ENCODE data around the gene ATAD2B.

DNA sequence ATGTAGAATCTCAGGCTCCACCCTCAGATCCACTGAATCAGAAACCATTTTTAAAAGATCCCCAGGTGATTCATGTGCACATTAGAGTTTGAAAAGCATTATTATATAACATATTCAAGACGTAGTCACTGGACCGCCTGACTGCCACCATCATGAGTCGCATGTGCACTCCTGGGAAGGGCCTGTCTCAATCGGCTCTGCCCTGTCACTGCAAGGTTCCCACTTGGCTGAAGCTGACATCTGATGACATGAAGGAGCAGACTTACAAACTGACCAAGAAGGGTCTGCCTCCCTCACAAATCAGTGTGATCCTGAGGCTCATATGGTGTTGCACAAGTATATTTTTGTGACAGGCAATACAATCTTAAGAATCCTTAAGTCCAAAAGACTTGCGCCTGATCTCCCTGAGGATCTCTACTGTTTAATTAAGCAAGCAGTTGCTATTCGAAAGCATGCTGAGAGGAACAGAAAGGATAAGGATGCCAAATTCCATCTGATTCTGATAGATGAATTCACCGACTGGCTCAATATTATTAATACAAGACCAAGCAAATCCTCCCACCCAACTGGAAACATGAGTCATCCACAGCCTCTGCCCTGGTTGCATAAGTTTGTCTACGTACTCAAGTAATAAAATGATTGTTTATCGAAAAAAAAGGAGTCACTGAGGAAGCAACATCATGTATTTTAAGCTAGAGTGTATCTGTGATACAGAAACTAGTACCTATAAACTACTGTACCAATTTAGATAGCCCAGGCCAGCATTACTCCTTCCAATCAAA is 26.2 kb downstream of the ATAD2B start:
- TF ChIP-seq, protein P1, sequence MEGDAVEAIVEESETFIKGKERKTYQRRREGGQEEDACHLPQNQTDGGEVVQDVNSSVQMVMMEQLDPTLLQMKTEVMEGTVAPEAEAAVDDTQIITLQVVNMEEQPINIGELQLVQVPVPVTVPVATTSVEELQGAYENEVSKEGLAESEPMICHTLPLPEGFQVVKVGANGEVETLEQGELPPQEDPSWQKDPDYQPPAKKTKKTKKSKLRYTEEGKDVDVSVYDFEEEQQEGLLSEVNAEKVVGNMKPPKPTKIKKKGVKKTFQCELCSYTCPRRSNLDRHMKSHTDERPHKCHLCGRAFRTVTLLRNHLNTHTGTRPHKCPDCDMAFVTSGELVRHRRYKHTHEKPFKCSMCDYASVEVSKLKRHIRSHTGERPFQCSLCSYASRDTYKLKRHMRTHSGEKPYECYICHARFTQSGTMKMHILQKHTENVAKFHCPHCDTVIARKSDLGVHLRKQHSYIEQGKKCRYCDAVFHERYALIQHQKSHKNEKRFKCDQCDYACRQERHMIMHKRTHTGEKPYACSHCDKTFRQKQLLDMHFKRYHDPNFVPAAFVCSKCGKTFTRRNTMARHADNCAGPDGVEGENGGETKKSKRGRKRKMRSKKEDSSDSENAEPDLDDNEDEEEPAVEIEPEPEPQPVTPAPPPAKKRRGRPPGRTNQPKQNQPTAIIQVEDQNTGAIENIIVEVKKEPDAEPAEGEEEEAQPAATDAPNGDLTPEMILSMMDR (conservative IDR thresholded peaks at IDR 0.05; ENCODE audit: low read depth, low read length) = no peak
- TF ChIP-seq CEBPB (IDR thresholded peaks at IDR 0.05; ENCODE audit: low read depth, low read length) (peak; percentile 95), FOS (IDR thresholded peaks at IDR 0.05; ENCODE audit: low read depth, low read length) (peak; percentile 96), MAZ (IDR thresholded peaks at IDR 0.05; ENCODE audit: borderline replicate concordance, low read depth, low read length) (0 out of 2 replicates have a peak, but pooled peaks have one; percentile 22), POLR2A (IDR thresholded peaks at IDR 0.05; ENCODE audit: low read depth, low read length) (no peak), MAFK (IDR thresholded peaks at IDR 0.05; ENCODE audit: low read depth, low read length) (peak; percentile 17; the same call in 1 of the 2 replicates), RCOR1 (IDR thresholded peaks at IDR 0.05; ENCODE audit: insufficient replicate concordance, low read length) (no peak)
- TF ChIP-seq, protein P2, sequence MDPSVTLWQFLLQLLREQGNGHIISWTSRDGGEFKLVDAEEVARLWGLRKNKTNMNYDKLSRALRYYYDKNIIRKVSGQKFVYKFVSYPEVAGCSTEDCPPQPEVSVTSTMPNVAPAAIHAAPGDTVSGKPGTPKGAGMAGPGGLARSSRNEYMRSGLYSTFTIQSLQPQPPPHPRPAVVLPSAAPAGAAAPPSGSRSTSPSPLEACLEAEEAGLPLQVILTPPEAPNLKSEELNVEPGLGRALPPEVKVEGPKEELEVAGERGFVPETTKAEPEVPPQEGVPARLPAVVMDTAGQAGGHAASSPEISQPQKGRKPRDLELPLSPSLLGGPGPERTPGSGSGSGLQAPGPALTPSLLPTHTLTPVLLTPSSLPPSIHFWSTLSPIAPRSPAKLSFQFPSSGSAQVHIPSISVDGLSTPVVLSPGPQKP (IDR thresholded peaks at IDR 0.05; ENCODE audit: borderline replicate concordance, low read depth, low read length) = no peak
- TF ChIP-seq, protein P3, sequence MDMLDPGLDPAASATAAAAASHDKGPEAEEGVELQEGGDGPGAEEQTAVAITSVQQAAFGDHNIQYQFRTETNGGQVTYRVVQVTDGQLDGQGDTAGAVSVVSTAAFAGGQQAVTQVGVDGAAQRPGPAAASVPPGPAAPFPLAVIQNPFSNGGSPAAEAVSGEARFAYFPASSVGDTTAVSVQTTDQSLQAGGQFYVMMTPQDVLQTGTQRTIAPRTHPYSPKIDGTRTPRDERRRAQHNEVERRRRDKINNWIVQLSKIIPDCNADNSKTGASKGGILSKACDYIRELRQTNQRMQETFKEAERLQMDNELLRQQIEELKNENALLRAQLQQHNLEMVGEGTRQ (IDR thresholded peaks at IDR 0.05; ENCODE audit: low read depth, low read length) = no peak
